ENCODE data around the gene TTC7B. TPM values are rescaled to one million over a fixed set of nuclear protein-coding genes. Genes with fewer than 3 reads are reported as not detected.
A peak's percentile ranks its signal among the peaks of the same experiment; 100 is the strongest.

TTC7B gene
- total RNA-seq, 1 donor from 2014 or later: 20.6 TPM

- H3K27me3 ChIP-seq: no peaks in the 10 kb centered on the region
- H3K9ac ChIP-seq: no peak overlapping the region
- H3K9me3 ChIP-seq (ENCODE audit: low read depth): no peaks in the 10 kb centered on the region
- TF ChIP-seq EZH2 (IDR thresholded peaks at IDR 0.05) (no peak), EZH2phosphoT487 (IDR thresholded peaks at IDR 0.05) (no peak)
- TF ChIP-seq, protein P1, sequence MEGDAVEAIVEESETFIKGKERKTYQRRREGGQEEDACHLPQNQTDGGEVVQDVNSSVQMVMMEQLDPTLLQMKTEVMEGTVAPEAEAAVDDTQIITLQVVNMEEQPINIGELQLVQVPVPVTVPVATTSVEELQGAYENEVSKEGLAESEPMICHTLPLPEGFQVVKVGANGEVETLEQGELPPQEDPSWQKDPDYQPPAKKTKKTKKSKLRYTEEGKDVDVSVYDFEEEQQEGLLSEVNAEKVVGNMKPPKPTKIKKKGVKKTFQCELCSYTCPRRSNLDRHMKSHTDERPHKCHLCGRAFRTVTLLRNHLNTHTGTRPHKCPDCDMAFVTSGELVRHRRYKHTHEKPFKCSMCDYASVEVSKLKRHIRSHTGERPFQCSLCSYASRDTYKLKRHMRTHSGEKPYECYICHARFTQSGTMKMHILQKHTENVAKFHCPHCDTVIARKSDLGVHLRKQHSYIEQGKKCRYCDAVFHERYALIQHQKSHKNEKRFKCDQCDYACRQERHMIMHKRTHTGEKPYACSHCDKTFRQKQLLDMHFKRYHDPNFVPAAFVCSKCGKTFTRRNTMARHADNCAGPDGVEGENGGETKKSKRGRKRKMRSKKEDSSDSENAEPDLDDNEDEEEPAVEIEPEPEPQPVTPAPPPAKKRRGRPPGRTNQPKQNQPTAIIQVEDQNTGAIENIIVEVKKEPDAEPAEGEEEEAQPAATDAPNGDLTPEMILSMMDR (IDR thresholded peaks at IDR 0.05): no peak
- H4K20me1 ChIP-seq (ENCODE audit: low read depth): no peaks in the 10 kb centered on the region
- H3K27me3 Mint-ChIP-seq (ENCODE audit: insufficient read depth, low read depth): peaks cover 4% of the 10 kb centered on the region
- no peaks in the 10 kb centered on the region for H3K36me3 ChIP-seq
- H3K4me2 ChIP-seq: no peak overlapping the region
- no peaks in the 10 kb centered on the region for H3K9me3 Mint-ChIP-seq
- no peak overlapping the region for H3K4me3 Mint-ChIP-seq
- DNase-seq (ENCODE audit: low spot score): peak; percentile 33
- no peaks in the 10 kb centered on the region for H3K36me3 Mint-ChIP-seq
- H3K79me2 ChIP-seq (ENCODE audit: low read depth): no peaks in the 10 kb centered on the region
- H3K27ac ChIP-seq: no peak overlapping the region
- peaks cover 15% of the 10 kb centered on the region for H3K4me1 ChIP-seq
- no peak overlapping the region for H2AFZ ChIP-seq (replicated peaks)
- H3K4me1 Mint-ChIP-seq: peaks cover 35% of the 10 kb centered on the region
- peak overlapping the region; percentile 23 for H3K27ac Mint-ChIP-seq
- H3K4me3 ChIP-seq: no peak overlapping the region
- H3F3A ChIP-seq (ENCODE audit: low read depth): no peaks in the 10 kb centered on the region
Measured at GRCh38 chr14:90560991-90561390, 255.2 kb downstream of the TTC7B start.

DNA sequence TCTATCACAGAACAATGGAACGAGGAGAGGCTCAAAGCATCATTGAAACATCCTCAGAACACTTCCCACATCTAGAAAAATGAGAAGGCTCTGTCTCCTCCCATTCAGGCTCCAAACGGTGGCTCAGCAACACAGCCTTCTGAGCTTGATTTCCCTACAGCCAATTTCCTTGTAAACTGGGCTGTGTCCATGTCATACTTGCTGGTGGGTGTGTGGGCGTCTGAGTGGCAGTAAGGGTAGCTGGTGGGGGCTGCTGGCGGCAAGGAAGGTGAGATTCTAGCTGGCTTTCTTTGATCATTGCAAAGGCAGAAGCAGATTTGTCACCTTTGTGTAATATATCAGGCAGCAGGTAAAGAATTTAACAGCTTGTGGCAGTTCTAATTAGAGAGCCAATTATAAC lies 255.7 kb downstream of the TTC7B start:
- no peaks in the 10 kb centered on the region for H3F3A ChIP-seq (ENCODE audit: low read depth)
- Mint-ChIP-seq H3K4me1 (peaks cover 38% of the 10 kb centered on the region), H3K4me3 (no peak overlapping the region), H3K9me3 (no peaks in the 10 kb centered on the region), H3K36me3 (no peaks in the 10 kb centered on the region), H3K27me3 (ENCODE audit: insufficient read depth, low read depth) (peaks cover 4% of the 10 kb centered on the region), H3K27ac (peak overlapping the region; percentile 85)
- no peak overlapping the region for H3K27ac ChIP-seq
- no peaks in the 10 kb centered on the region for H3K27me3 ChIP-seq
- no peaks in the 10 kb centered on the region for H3K9me3 ChIP-seq (ENCODE audit: low read depth)
- TF ChIP-seq EZH2 (IDR thresholded peaks at IDR 0.05): no peak
- no peak for TF ChIP-seq EZH2phosphoT487 (IDR thresholded peaks at IDR 0.05)
- TF ChIP-seq, protein P1 (IDR thresholded peaks at IDR 0.05): no peak
- H3K4me1 ChIP-seq: peaks cover 19% of the 10 kb centered on the region
- H3K9ac ChIP-seq: no peak overlapping the region
- no peak overlapping the region for H2AFZ ChIP-seq (replicated peaks)
- no peak overlapping the region for H3K4me2 ChIP-seq
- no peaks in the 10 kb centered on the region for H3K36me3 ChIP-seq
- H3K79me2 ChIP-seq (ENCODE audit: low read depth): no peaks in the 10 kb centered on the region
- no peak for DNase-seq (ENCODE audit: low spot score)
- H4K20me1 ChIP-seq (ENCODE audit: low read depth): no peaks in the 10 kb centered on the region
- H3K4me3 ChIP-seq: no peak overlapping the region

GRCh38 chr14:90559811-90560492 lies 256.3 kb downstream of the TTC7B start:
- H3K4me3 ChIP-seq: no peak overlapping the region
- H3K27ac ChIP-seq: no peak overlapping the region
- no peak overlapping the region for H2AFZ ChIP-seq (replicated peaks)
- H3K36me3 Mint-ChIP-seq: no peaks in the 10 kb centered on the region
- TF ChIP-seq EZH2 (IDR thresholded peaks at IDR 0.05) (no peak), EZH2phosphoT487 (IDR thresholded peaks at IDR 0.05) (no peak)
- TF ChIP-seq, protein P1 (IDR thresholded peaks at IDR 0.05): no peak
- H3F3A ChIP-seq (ENCODE audit: low read depth): no peaks in the 10 kb centered on the region
- H3K9me3 Mint-ChIP-seq: no peaks in the 10 kb centered on the region
- no peak for DNase-seq (ENCODE audit: low spot score)
- H3K4me2 ChIP-seq: no peak overlapping the region
- peak overlapping the region; percentile 85 for H3K27ac Mint-ChIP-seq
- no peak overlapping the region for H3K9ac ChIP-seq
- H3K27me3 ChIP-seq: no peaks in the 10 kb centered on the region
- H3K4me1 ChIP-seq: peaks cover 24% of the 10 kb centered on the region
- peaks cover 4% of the 10 kb centered on the region for H3K27me3 Mint-ChIP-seq (ENCODE audit: insufficient read depth, low read depth)
- no peaks in the 10 kb centered on the region for H4K20me1 ChIP-seq (ENCODE audit: low read depth)
- H3K9me3 ChIP-seq (ENCODE audit: low read depth): no peaks in the 10 kb centered on the region
- no peaks in the 10 kb centered on the region for H3K36me3 ChIP-seq
- H3K4me1 Mint-ChIP-seq: peaks cover 38% of the 10 kb centered on the region
- H3K79me2 ChIP-seq (ENCODE audit: low read depth): no peaks in the 10 kb centered on the region
- no peak overlapping the region for H3K4me3 Mint-ChIP-seq

Data from neural progenitor cell (in vitro differentiated cells).